ENCODE measurements around the gene PPOX.

PPOX gene

GRCh38 chr1:161220002-161220401 is 53.8 kb downstream of the PPOX start:
- no peak for DNase-seq (ENCODE audit: low read depth, low spot score)
